GM21723 (cell line): ENCODE measurements around the gene MOGAT3.
"Not testable (repeated sequence)": the region's sequence is repeated elsewhere in the genome, so short reads cannot be mapped to it uniquely, and the experiment has no call there.

Experiments used
- ATAC-seq: cut with Tn5 transposase; IDR thresholded peaks from one replicate; pipeline ENCODE4 v1.9.1; 2021; ENCODE audit warnings: mild to moderate bottlenecking, moderate library complexity; ENCODE audit not compliant: unreplicated experiment

MOGAT3 gene

GRCh38 chr7:101205901-101206664 is 5.2 kb upstream of the MOGAT3 start:
- no peak for ATAC-seq

- ATAC-seq, result not testable (repeated sequence)
Measured at GRCh38 chr7:101203740-101204738, 3.2 kb upstream of the MOGAT3 start.

GRCh38 chr7:101202603-101202918 is 1.7 kb upstream of the MOGAT3 start:
- ATAC-seq, result no peak

- ATAC-seq, result no peak
Measured at GRCh38 chr7:101201695-101202602, 1.1 kb upstream of the MOGAT3 start.

- ATAC-seq, result no peak
Measured at GRCh38 chr7:101200504-101200861, 353 bp downstream of the MOGAT3 start.

- not testable (repeated sequence) for ATAC-seq
Measured at GRCh38 chr7:101199522-101199921, 1.3 kb downstream of the MOGAT3 start.

GRCh38 chr7:101198476-101198875 is 2.4 kb downstream of the MOGAT3 start:
- no peak for ATAC-seq

GRCh38 chr7:101197991-101198390 is 2.8 kb downstream of the MOGAT3 start:
- ATAC-seq, result no peak

- ATAC-seq, result no peak
Measured at GRCh38 chr7:101195884-101196283, 5.0 kb downstream of the MOGAT3 start.

GRCh38 chr7:101189109-101189508 is 11.7 kb downstream of the MOGAT3 start:
- ATAC-seq, result no peak

- no peak for ATAC-seq
Measured at GRCh38 chr7:101186844-101187428, 13.9 kb downstream of the MOGAT3 start.

GRCh38 chr7:101186194-101186593 is 14.6 kb downstream of the MOGAT3 start:
- no peak for ATAC-seq

GRCh38 chr7:101185258-101185839 is 15.5 kb downstream of the MOGAT3 start:
- no peak for ATAC-seq

GRCh38 chr7:101180130-101180755 is 20.6 kb downstream of the MOGAT3 start, which contains the start of gene NAT16:
TSS of gene NAT16 (minus strand) at chr7:101180293. CDS start at chr7:101174807, 5,486 bp downstream.
- no peak for ATAC-seq

- no peak for ATAC-seq
Measured at GRCh38 chr7:101179713-101180112, 21.1 kb downstream of the MOGAT3 start.

GRCh38 chr7:101179117-101179516 is 21.7 kb downstream of the MOGAT3 start:
- no peak for ATAC-seq

GRCh38 chr7:101177644-101178043 is 23.2 kb downstream of the MOGAT3 start:
- ATAC-seq, result no peak

GRCh38 chr7:101175664-101176063 is 25.2 kb downstream of the MOGAT3 start:
- ATAC-seq, result no peak

GRCh38 chr7:101174322-101174854 is 26.4 kb downstream of the MOGAT3 start:
- ATAC-seq, result no peak
